ENCODE measurements around the gene JARID2. TPM values are rescaled to one million over a fixed set of nuclear protein-coding genes. Genes with fewer than 3 reads are reported as not detected.
A peak's percentile ranks its signal among the peaks of the same experiment; 100 is the strongest.

JARID2 gene
- total and polyA plus RNA-seq, 2 of the 13 experiments (the other 11 are each of a cell fraction or from before 2014, with no cell fraction given), result 7.5 to 10.3 TPM

GRCh38 chr6:15245361-15246216 is at the start of gene JARID2 (continued):
- TF ChIP-seq MXD3 (CRISPR knock-in tag; IDR thresholded peaks at IDR 0.05), result peak; percentile 82
- peak; percentile 67; the same call in 1 of the 2 replicates for TF ChIP-seq ZNF430 (CRISPR knock-in tag; IDR thresholded peaks at IDR 0.05)
- TF ChIP-seq PAWR (CRISPR knock-in tag; IDR thresholded peaks at IDR 0.05; ENCODE audit: borderline replicate concordance), result no peak
- peak; percentile 70 for TF ChIP-seq THAP9 (CRISPR knock-in tag; IDR thresholded peaks at IDR 0.05; ENCODE audit: borderline replicate concordance)
- no peak for TF ChIP-seq ZNF570 (CRISPR knock-in tag; IDR thresholded peaks at IDR 0.05; ENCODE audit: borderline replicate concordance)
- peak; percentile 74 for TF ChIP-seq ZNF687 (CRISPR knock-in tag; IDR thresholded peaks at IDR 0.05)
- TF ChIP-seq ZNF616 (CRISPR knock-in tag; IDR thresholded peaks at IDR 0.05; ENCODE audit: low read depth), result no peak; the same call in 1 of the 2 replicates
- TF ChIP-seq ZNF607 (CRISPR knock-in tag; IDR thresholded peaks at IDR 0.05; ENCODE audit: borderline replicate concordance), result 0 out of 2 replicates have a peak, but pooled peaks have one; percentile 47
- TF ChIP-seq FOSL2 (CRISPR knock-in tag; IDR thresholded peaks at IDR 0.05), result peak; percentile 8; the same call in 1 of the 2 replicates
- TF ChIP-seq TRIM24 (CRISPR knock-in tag; IDR thresholded peaks at IDR 0.05), result no peak
- TF ChIP-seq GTF2F1 (IDR thresholded peaks at IDR 0.05; ENCODE audit: low read length), result no peak
- no peak; the same call in 1 of the 2 replicates for TF ChIP-seq RFX3 (CRISPR knock-in tag; IDR thresholded peaks at IDR 0.05)
- TF ChIP-seq ZNF180 (CRISPR knock-in tag; IDR thresholded peaks at IDR 0.05; ENCODE audit: borderline replicate concordance, low read depth), result no peak
- TF ChIP-seq, protein P1, sequence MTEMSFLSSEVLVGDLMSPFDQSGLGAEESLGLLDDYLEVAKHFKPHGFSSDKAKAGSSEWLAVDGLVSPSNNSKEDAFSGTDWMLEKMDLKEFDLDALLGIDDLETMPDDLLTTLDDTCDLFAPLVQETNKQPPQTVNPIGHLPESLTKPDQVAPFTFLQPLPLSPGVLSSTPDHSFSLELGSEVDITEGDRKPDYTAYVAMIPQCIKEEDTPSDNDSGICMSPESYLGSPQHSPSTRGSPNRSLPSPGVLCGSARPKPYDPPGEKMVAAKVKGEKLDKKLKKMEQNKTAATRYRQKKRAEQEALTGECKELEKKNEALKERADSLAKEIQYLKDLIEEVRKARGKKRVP (CRISPR knock-in tag; IDR thresholded peaks at IDR 0.05), result no peak
- no peak for TF ChIP-seq PRDM15 (CRISPR knock-in tag; IDR thresholded peaks at IDR 0.05)

Measured in HepG2 (cell line).